ENCODE results near the gene RPL38. TPM values are rescaled to one million over a fixed set of nuclear protein-coding genes. Genes with fewer than 3 reads are reported as not detected.

The RPL38 gene
- total and polyA plus RNA-seq, 5 donors from 2014 or later: 1,316 to 2,253 (median 2,032) TPM

DNA sequence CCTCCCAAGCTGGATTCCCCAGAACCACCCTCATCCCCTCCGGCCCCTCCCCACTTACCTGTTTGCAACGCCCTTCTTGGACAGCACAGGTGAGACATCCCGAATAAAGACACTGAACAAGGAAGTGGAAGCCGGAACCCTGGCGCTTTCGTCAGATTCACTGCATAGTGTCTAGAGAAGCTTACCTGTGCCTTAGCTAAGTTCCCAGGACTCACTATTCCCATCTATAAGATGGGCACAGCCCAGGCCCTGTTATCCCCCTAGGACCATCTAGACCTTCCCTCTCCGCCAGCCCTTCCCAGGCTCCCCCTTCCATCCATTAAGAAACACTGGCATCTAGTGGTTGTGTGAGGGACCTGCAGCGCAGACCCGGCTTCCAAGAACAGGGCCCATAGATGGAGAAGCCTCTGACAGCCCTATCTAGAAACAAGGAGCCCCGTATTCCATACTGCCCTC, 26.9 kb upstream of the RPL38 start:
- peaks cover 0 to 4% (median 0%) of the 10 kb centered on the region in 4 donors for H3K4me1 Mint-ChIP-seq
- Histone ChIP-seq H3K27me3 (ENCODE audit: control insufficient read depth, insufficient read depth, low read length) (peaks cover 12% of the 10 kb centered on the region), H3K27ac (ENCODE audit: insufficient read depth, low read length, poor library complexity, severe bottlenecking) (no peak overlapping the region), H3K9me3 (ENCODE audit: control insufficient read depth in 2 of 2, low read length in 2 of 2) (no peaks in the 10 kb centered on the region), H3K4me3 (ENCODE audit: low read depth, low read length) (no peak overlapping the region), H3K4me1 (ENCODE audit: control insufficient read depth, insufficient read depth, low read length, poor library complexity, severe bottlenecking) (no peaks in the 10 kb centered on the region), H3K36me3 (ENCODE audit: control insufficient read depth, insufficient read depth, low read length) (no peaks in the 10 kb centered on the region)
- H3K27me3 Mint-ChIP-seq: peaks cover 41% of the 10 kb centered on the region
- H3K9me3 Mint-ChIP-seq: peaks cover 0 to 3% (median 0%) of the 10 kb centered on the region in 7 donors
- ATAC-seq (ENCODE audit: low read depth in 2 of 2) (peak in 1 of 2 donors; percentile 45), DNase-seq (peak; percentile 8 to 45 (median 19))
- H3K36me3 Mint-ChIP-seq: no peaks in the 10 kb centered on the region
- no peak overlapping the region for H3K27ac Mint-ChIP-seq
- peak overlapping the region in 1 of 4 donors; percentile 80 for H3K4me3 Mint-ChIP-seq

DNA sequence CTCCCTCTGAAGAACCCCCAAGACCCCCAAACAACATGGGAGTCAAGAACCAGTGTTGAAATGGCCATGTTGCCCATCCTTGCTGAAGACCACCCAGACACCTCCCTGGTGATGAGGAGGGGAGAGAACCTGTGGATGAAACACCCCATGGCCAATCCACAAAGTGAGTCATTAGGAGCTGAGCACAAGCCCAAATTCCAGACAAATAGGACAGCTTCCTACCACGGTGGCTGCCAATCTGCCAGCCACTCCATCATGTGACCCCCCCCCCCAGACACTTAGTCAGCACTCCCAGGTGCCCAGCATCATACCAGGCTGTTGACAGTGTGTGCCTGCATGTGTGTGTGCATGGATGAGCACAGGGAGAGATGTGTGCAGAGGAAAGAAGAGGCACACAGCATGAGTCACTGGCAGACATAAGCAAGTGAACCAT, 26.4 kb upstream of the RPL38 start:
- no peak overlapping the region for H3K4me3 ChIP-seq (ENCODE audit: low read depth, low read length)
- peaks cover 12% of the 10 kb centered on the region for H3K27me3 ChIP-seq (ENCODE audit: control insufficient read depth, insufficient read depth, low read length)
- no peaks in the 10 kb centered on the region for H3K36me3 Mint-ChIP-seq
- no peaks in the 10 kb centered on the region for H3K36me3 ChIP-seq (ENCODE audit: control insufficient read depth, insufficient read depth, low read length)
- peaks cover 41% of the 10 kb centered on the region for H3K27me3 Mint-ChIP-seq
- DNase-seq: no peak
- H3K4me1 ChIP-seq (ENCODE audit: control insufficient read depth, insufficient read depth, low read length, poor library complexity, severe bottlenecking): no peaks in the 10 kb centered on the region
- no peak for ATAC-seq (ENCODE audit: low read depth in 2 of 2)
- H3K9me3 Mint-ChIP-seq: peaks cover 0 to 3% (median 0%) of the 10 kb centered on the region in 7 donors
- no peaks in the 10 kb centered on the region for H3K9me3 ChIP-seq (ENCODE audit: control insufficient read depth in 2 of 2, low read length in 2 of 2)
- H3K4me1 Mint-ChIP-seq: peaks cover 0 to 4% (median 0%) of the 10 kb centered on the region in 4 donors
- no peak overlapping the region for H3K27ac ChIP-seq (ENCODE audit: insufficient read depth, low read length, poor library complexity, severe bottlenecking)
- no peak overlapping the region for H3K27ac Mint-ChIP-seq
- H3K4me3 Mint-ChIP-seq: no peak overlapping the region

DNA sequence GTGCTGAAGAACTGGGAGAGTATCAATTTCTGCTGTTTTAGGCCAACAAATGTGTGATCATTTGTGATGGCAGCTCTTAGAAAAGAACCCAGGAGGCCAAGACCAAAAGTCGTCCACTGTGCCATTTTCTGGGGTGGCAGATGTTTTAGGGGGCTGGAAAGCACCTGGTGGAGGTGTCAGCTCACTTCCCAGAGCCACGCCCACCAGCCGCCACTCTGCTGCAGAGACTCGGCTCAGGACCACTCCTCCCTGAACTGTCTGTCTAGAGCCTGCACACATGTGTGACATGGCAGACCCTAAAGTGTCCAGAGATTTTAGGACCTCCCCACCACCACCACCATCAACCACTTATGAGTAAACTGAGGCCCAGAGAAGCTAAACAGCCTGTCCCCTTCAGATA, 23.9 kb upstream of the RPL38 start:
- Mint-ChIP-seq H3K9me3 (peaks cover 0 to 3% (median 0%) of the 10 kb centered on the region in 7 donors), H3K27me3 (peaks cover 29% of the 10 kb centered on the region), H3K4me1 (peaks cover 0 to 4% (median 0%) of the 10 kb centered on the region in 4 donors), H3K36me3 (no peaks in the 10 kb centered on the region), H3K27ac (no peak overlapping the region), H3K4me3 (no peak overlapping the region)
- DNase-seq (no peak), ATAC-seq (ENCODE audit: low read depth in 2 of 2) (no peak)
- H3K9me3 ChIP-seq (ENCODE audit: control insufficient read depth in 2 of 2, low read length in 2 of 2): no peaks in the 10 kb centered on the region
- H3K36me3 ChIP-seq (ENCODE audit: control insufficient read depth, insufficient read depth, low read length): no peaks in the 10 kb centered on the region
- H3K27me3 ChIP-seq (ENCODE audit: control insufficient read depth, insufficient read depth, low read length): peaks cover 5% of the 10 kb centered on the region
- H3K4me1 ChIP-seq (ENCODE audit: control insufficient read depth, insufficient read depth, low read length, poor library complexity, severe bottlenecking): no peaks in the 10 kb centered on the region
- H3K4me3 ChIP-seq (ENCODE audit: low read depth, low read length): no peak overlapping the region
- H3K27ac ChIP-seq (ENCODE audit: insufficient read depth, low read length, poor library complexity, severe bottlenecking): no peak overlapping the region

DNA sequence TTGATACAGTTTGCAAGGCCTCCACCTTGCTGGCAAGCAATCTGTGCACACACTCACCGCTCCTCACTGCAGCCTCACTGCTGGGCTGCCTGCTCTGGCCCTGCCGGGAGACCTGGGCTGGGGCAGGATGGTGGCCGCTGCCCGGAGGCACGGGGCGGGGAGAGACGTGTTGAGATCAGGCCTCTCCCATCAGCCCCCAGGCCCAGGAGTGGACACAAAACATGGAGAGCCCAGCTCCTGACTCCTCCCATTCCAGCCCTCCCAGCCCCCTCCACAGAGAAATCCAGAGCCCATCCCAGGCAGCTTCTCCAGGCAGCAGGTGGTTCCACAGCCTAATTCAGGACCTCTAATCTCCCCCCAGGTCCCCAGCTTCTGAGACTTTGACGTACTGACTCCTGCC, 23.1 kb upstream of the RPL38 start:
- H3K4me3 ChIP-seq (ENCODE audit: low read depth, low read length): no peak overlapping the region
- Mint-ChIP-seq H3K36me3 (no peaks in the 10 kb centered on the region), H3K27me3 (peaks cover 24% of the 10 kb centered on the region), H3K27ac (peak overlapping the region in 1 of 3 donors; percentile 57), H3K9me3 (peaks cover 0 to 3% (median 0%) of the 10 kb centered on the region in 7 donors), H3K4me3 (no peak overlapping the region), H3K4me1 (peaks cover 0 to 4% (median 0%) of the 10 kb centered on the region in 4 donors)
- DNase-seq: no peak
- H3K36me3 ChIP-seq (ENCODE audit: control insufficient read depth, insufficient read depth, low read length): no peaks in the 10 kb centered on the region
- no peaks in the 10 kb centered on the region for H3K4me1 ChIP-seq (ENCODE audit: control insufficient read depth, insufficient read depth, low read length, poor library complexity, severe bottlenecking)
- no peaks in the 10 kb centered on the region for H3K9me3 ChIP-seq (ENCODE audit: control insufficient read depth in 2 of 2, low read length in 2 of 2)
- no peak overlapping the region for H3K27ac ChIP-seq (ENCODE audit: insufficient read depth, low read length, poor library complexity, severe bottlenecking)
- peaks cover 5% of the 10 kb centered on the region for H3K27me3 ChIP-seq (ENCODE audit: control insufficient read depth, insufficient read depth, low read length)
- ATAC-seq (ENCODE audit: low read depth in 2 of 2): no peak

DNA sequence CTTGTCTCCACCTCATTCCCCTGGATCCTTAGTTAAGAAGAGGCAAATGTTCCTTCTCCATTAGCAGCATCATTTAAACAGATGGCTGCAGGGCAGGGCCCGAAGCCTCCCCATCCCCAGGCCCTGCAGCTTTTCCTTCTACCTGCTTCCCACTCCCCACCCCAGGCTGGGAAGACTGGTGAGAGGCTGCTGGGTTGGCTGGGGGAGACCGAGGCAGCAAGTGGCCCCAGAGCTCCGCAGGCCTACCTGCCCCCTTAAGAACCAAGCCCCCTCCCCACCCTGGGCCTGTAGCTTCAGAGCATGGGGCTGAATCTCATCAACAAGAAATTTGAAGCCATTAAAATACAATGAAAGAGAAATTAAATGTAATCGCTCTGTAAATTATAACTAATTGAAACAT, 22.1 kb upstream of the RPL38 start:
- peaks cover 24% of the 10 kb centered on the region for H3K27me3 Mint-ChIP-seq

DNA sequence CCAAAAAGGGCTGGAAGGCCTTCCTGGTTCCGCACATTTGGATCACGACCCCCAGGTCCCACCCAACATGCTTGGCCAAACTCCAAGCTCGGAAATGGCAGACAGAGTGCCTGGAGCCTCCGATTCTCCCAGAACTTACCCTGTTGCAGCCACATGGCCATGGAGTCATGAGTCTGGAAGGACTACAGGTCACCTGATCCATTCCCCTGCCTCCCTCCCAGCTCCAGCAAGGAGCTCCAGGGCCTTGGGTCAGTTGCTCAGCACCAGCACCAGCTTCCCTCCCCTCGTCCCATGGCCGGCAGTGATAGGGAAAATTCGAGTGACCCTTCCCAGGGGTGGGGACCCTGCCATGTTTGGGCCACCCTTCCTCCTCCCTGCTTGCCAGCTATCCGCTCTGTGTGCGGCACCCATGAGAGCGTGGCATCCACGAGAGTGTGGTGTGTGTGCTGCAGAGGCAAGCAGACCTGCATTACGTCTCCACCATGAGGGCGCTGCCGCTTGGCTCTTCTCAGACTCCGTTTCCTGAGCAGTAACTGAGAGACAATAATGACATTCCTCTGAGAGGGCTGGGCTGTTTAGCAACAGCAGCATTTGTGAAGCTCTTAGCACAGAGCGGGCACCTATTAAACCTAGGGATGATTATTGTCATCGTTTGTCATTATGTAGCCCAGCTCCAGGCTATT, 21.3 kb upstream of the RPL38 start:
- Mint-ChIP-seq H3K27ac (no peak overlapping the region), H3K36me3 (no peaks in the 10 kb centered on the region), H3K4me1 (no peaks in the 10 kb centered on the region), H3K9me3 (peaks cover 0 to 2% (median 0%) of the 10 kb centered on the region in 7 donors), H3K27me3 (peaks cover 16% of the 10 kb centered on the region), H3K4me3 (no peak overlapping the region)
- H3K27ac ChIP-seq (ENCODE audit: insufficient read depth, low read length, poor library complexity, severe bottlenecking): no peak overlapping the region
- no peaks in the 10 kb centered on the region for H3K36me3 ChIP-seq (ENCODE audit: control insufficient read depth, insufficient read depth, low read length)
- peaks cover 3% of the 10 kb centered on the region for H3K27me3 ChIP-seq (ENCODE audit: control insufficient read depth, insufficient read depth, low read length)
- H3K9me3 ChIP-seq (ENCODE audit: control insufficient read depth in 2 of 2, low read length in 2 of 2): no peaks in the 10 kb centered on the region
- no peaks in the 10 kb centered on the region for H3K4me1 ChIP-seq (ENCODE audit: control insufficient read depth, insufficient read depth, low read length, poor library complexity, severe bottlenecking)
- no peak for DNase-seq
- H3K4me3 ChIP-seq (ENCODE audit: low read depth, low read length): no peak overlapping the region
- ATAC-seq (ENCODE audit: low read depth in 2 of 2): no peak

More for the DNA sequence above, 22.1 kb upstream of the RPL38 start:
- Histone ChIP-seq H3K36me3 (ENCODE audit: control insufficient read depth, insufficient read depth, low read length) (no peaks in the 10 kb centered on the region), H3K4me1 (ENCODE audit: control insufficient read depth, insufficient read depth, low read length, poor library complexity, severe bottlenecking) (no peaks in the 10 kb centered on the region), H3K27me3 (ENCODE audit: control insufficient read depth, insufficient read depth, low read length) (peaks cover 3% of the 10 kb centered on the region), H3K4me3 (ENCODE audit: low read depth, low read length) (no peak overlapping the region), H3K27ac (ENCODE audit: insufficient read depth, low read length, poor library complexity, severe bottlenecking) (no peak overlapping the region), H3K9me3 (ENCODE audit: control insufficient read depth in 2 of 2, low read length in 2 of 2) (no peaks in the 10 kb centered on the region)
- Mint-ChIP-seq H3K4me1 (peaks cover 0 to 4% (median 0%) of the 10 kb centered on the region in 4 donors), H3K36me3 (no peaks in the 10 kb centered on the region), H3K27ac (no peak overlapping the region), H3K4me3 (no peak overlapping the region), H3K9me3 (peaks cover 0 to 3% (median 0%) of the 10 kb centered on the region in 7 donors)
- no peak for ATAC-seq (ENCODE audit: low read depth in 2 of 2)
- no peak for DNase-seq

DNA sequence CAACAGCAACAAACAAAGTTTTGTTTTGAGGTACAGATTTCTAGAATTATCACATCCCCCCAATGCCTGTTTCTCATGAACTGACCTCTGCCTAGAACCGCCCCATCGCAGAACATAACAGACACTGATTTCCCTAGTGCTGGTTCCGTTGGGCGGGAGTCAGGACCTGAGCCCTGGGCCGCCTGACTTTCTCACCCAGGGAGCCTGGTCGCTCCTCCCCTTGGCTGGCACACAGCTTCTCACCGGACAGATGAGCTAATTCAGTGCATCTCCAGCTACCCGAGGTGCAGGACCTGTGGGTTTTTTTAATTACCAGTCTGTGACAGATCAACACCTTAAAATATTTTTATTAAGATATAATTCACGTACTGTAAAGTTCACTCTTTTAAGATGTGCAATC, 20.1 kb upstream of the RPL38 start:
- ATAC-seq (ENCODE audit: low read depth in 2 of 2): no peak
- H3K27ac Mint-ChIP-seq: no peak overlapping the region
- Histone ChIP-seq H3K27me3 (ENCODE audit: control insufficient read depth, insufficient read depth, low read length) (peaks cover 3% of the 10 kb centered on the region), H3K27ac (ENCODE audit: insufficient read depth, low read length, poor library complexity, severe bottlenecking) (no peak overlapping the region), H3K9me3 (ENCODE audit: control insufficient read depth in 2 of 2, low read length in 2 of 2) (no peaks in the 10 kb centered on the region), H3K4me3 (ENCODE audit: low read depth, low read length) (no peak overlapping the region), H3K36me3 (ENCODE audit: control insufficient read depth, insufficient read depth, low read length) (no peaks in the 10 kb centered on the region), H3K4me1 (ENCODE audit: control insufficient read depth, insufficient read depth, low read length, poor library complexity, severe bottlenecking) (no peaks in the 10 kb centered on the region)
- H3K27me3 Mint-ChIP-seq: peaks cover 15% of the 10 kb centered on the region
- no peak for DNase-seq
- H3K36me3 Mint-ChIP-seq: no peaks in the 10 kb centered on the region
- peaks cover 0 to 2% (median 0%) of the 10 kb centered on the region in 4 donors for H3K4me1 Mint-ChIP-seq
- peaks cover 0 to 2% (median 0%) of the 10 kb centered on the region in 7 donors for H3K9me3 Mint-ChIP-seq
- H3K4me3 Mint-ChIP-seq: no peak overlapping the region

Measured in CD4-positive, CD25-positive, alpha-beta regulatory T cell (primary cell).